Activated CD4-positive, alpha-beta T cell treated with anti-CD3 and anti-CD28 coated beads for 36 hours (primary cell): ENCODE data around the gene PIK3R1. TPM values are rescaled to one million over a fixed set of nuclear protein-coding genes. Genes with fewer than 3 reads are reported as not detected.

Experiments
- ATAC-seq: fragments of 200-7000 bp; cut with Tn5 transposase; one replicate; pipeline ENCODE4 v1.10.0; 2021; ENCODE audit warnings: mild to moderate bottlenecking, moderate library complexity
- CTCF ChIA-PET: fragments of 350-600 bp; sonication (Branson Sonifier 250); formaldehyde crosslinking; loops from one replicate; lab custom pipeline; 2021; ENCODE audit warnings: antibody characterized with exemption; lab: Charles Lee
- POLR2A ChIA-PET: fragments of 350-600 bp; sonication (Branson Sonifier 250); formaldehyde crosslinking; loops from one replicate; lab custom pipeline; 2021; ENCODE audit warnings: antibody characterized with exemption, inconsistent platforms; lab: Charles Lee
- DNase-seq: peaks from one replicate; pipeline ENCODE4 v3.0.0-alpha.2; 2020
- H3K27ac Mint-ChIP-seq: one replicate; pipeline ENCODE4 v1.8.0; 2021; ENCODE audit warnings: mixed read lengths
- H3K27me3 Mint-ChIP-seq: one replicate; pipeline ENCODE4 v1.8.0; 2021; ENCODE audit warnings: mixed read lengths
- H3K36me3 Mint-ChIP-seq: one replicate; pipeline ENCODE4 v1.8.0; 2021; ENCODE audit warnings: low read depth, mixed read lengths
- H3K4me1 Mint-ChIP-seq: one replicate; pipeline ENCODE4 v1.8.0; 2021; ENCODE audit warnings: mixed read lengths
- H3K4me3 Mint-ChIP-seq: one replicate; pipeline ENCODE4 v1.8.0; 2021; ENCODE audit warnings: mild to moderate bottlenecking, moderate library complexity, mixed read lengths
- H3K9me3 Mint-ChIP-seq: one replicate; pipeline ENCODE4 v1.8.0; 2021; ENCODE audit warnings: low read depth, mixed read lengths
- intact Hi-C, 2 experiments: fragments of 100-400 bp; cut with DNase I in 1 of 2; cut with micrococcal nuclease in 1 of 2; formaldehyde crosslinking; loops; one replicate each; pipeline versions ENCODE4 v1.14.2 to v1.15.1; 2022 to 2024; cut with DNase I, micrococcal nuclease
- total RNA-seq, 2 experiments: library from RNA; stranded (reverse); gene quantifications; one replicate each; pipeline ENCODE4 v1.2.3, GENCODE V29; 2021

PIK3R1 gene
- total RNA-seq, 2 experiments from 2014 or later = 40.0 to 49.0 TPM

GRCh38 chr5:68251386-68251785 is 35.8 kb downstream of the PIK3R1 start:
- Mint-ChIP-seq H3K36me3 (no peaks in the 10 kb centered on the region), H3K9me3 (no peaks in the 10 kb centered on the region), H3K27ac (peak overlapping the region; percentile 75), H3K27me3 (no peaks in the 10 kb centered on the region), H3K4me3 (no peak overlapping the region), H3K4me1 (peaks cover 84% of the 10 kb centered on the region)
- CTCF ChIA-PET = interaction anchor here (1.1 to 4.1 kb wide), 8 partner anchors 8 to 1007 kb away, joined by 3 to 40 read pairs (median 5); partner anchors contain the start of gene PIK3R1
- peak; percentile 76 for ATAC-seq
- intact Hi-C loops = loop anchor here (5.0 to 10.0 kb wide), 6 partner anchors 34 to 1237 kb away; partner anchors contain the start of gene PIK3R1 (in 1 of the 2)
- POLR2A ChIA-PET = interaction anchor here (1.1 kb wide), 1 partner anchor 18 kb away, joined by 6 read pairs; no protein-coding TSS in a partner anchor
- peak; percentile 86 for DNase-seq

GRCh38 chr5:68251804-68252522 is 36.4 kb downstream of the PIK3R1 start:
- Mint-ChIP-seq H3K27me3 (no peaks in the 10 kb centered on the region), H3K27ac (peak overlapping the region; percentile 75), H3K4me3 (no peak overlapping the region), H3K9me3 (no peaks in the 10 kb centered on the region), H3K4me1 (peaks cover 87% of the 10 kb centered on the region), H3K36me3 (no peaks in the 10 kb centered on the region)
- CTCF ChIA-PET = interaction anchor here (0.6 to 4.1 kb wide), 12 partner anchors 8 to 1275 kb away, joined by 3 to 40 read pairs (median 5); partner anchors contain the start of gene PIK3R1
- intact Hi-C loops = loop anchor here (1.0 to 10.0 kb wide), 9 partner anchors 13 to 1237 kb away; partner anchors contain the start of gene PIK3R1 (in 2 of the 2)
- POLR2A ChIA-PET = interaction anchor here (1.1 kb wide), 1 partner anchor 18 kb away, joined by 6 read pairs; no protein-coding TSS in a partner anchor
- DNase-seq (no peak), ATAC-seq (peak; percentile 21)

- POLR2A ChIA-PET = interaction anchor here (0.7 kb wide), 1 partner anchor 34 kb away, joined by 5 read pairs; no protein-coding TSS in a partner anchor
- Mint-ChIP-seq H3K27me3 (no peaks in the 10 kb centered on the region), H3K4me1 (peaks cover 94% of the 10 kb centered on the region), H3K4me3 (no peak overlapping the region), H3K36me3 (no peaks in the 10 kb centered on the region), H3K9me3 (no peaks in the 10 kb centered on the region), H3K27ac (no peak overlapping the region)
- peak; percentile 33 for ATAC-seq
- CTCF ChIA-PET = interaction anchor here (0.6 to 4.1 kb wide), 22 partner anchors 9 to 1275 kb away, joined by 3 to 40 read pairs (median 3); partner anchors contain the start of gene PIK3R1
- intact Hi-C loops = loop anchor here (1.0 to 10.0 kb wide), 9 partner anchors 14 to 1238 kb away; partner anchors contain the start of gene PIK3R1 (in 2 of the 2)
- DNase-seq = peak; percentile 72
Observed at GRCh38 chr5:68252673-68253623, 37.4 kb downstream of the PIK3R1 start.

GRCh38 chr5:68253624-68254585 is 38.3 kb downstream of the PIK3R1 start:
- no peak overlapping the region for H3K27ac Mint-ChIP-seq
- H3K4me1 Mint-ChIP-seq = peaks cover 95% of the 10 kb centered on the region

GRCh38 chr5:68254810-68255209 is 39.3 kb downstream of the PIK3R1 start:
- Mint-ChIP-seq H3K27ac (peak overlapping the region; percentile 33), H3K4me1 (peaks cover 94% of the 10 kb centered on the region), H3K27me3 (no peaks in the 10 kb centered on the region), H3K4me3 (no peak overlapping the region), H3K9me3 (no peaks in the 10 kb centered on the region), H3K36me3 (peaks cover 4% of the 10 kb centered on the region)
- no peak for ATAC-seq
- POLR2A ChIA-PET = no interaction called here
- DNase-seq = no peak
- intact Hi-C loops = loop anchor here (2.0 to 10.0 kb wide), 7 partner anchors 16 to 1240 kb away; partner anchors contain the start of gene PIK3R1 (in 1 of the 2)
- CTCF ChIA-PET = interaction anchor here (0.6 to 4.1 kb wide), 13 partner anchors 9 to 990 kb away, joined by 3 to 38 read pairs (median 4); partner anchors contain the start of gene PIK3R1

More at GRCh38 chr5:68253624-68254585, 38.3 kb downstream of the PIK3R1 start:
- intact Hi-C loops = loop anchor here (2.0 to 10.0 kb wide), 9 partner anchors 15 to 1239 kb away; partner anchors contain the start of gene PIK3R1 (in 2 of the 2)
- CTCF ChIA-PET = interaction anchor here (0.8 to 4.1 kb wide), 17 partner anchors 8 to 1007 kb away, joined by 3 to 40 read pairs (median 4); partner anchors contain the start of gene PIK3R1
- Mint-ChIP-seq H3K27me3 (no peaks in the 10 kb centered on the region), H3K9me3 (no peaks in the 10 kb centered on the region), H3K4me3 (no peak overlapping the region), H3K36me3 (peaks cover 4% of the 10 kb centered on the region)
- ATAC-seq = peak; percentile 59
- POLR2A ChIA-PET = interaction anchor here (0.7 kb wide), 1 partner anchor 35 kb away, joined by 5 read pairs; no protein-coding TSS in a partner anchor
- no peak for DNase-seq

GRCh38 chr5:68255305-68256120 is 40.0 kb downstream of the PIK3R1 start:
- H3K27me3 Mint-ChIP-seq = no peaks in the 10 kb centered on the region
- ChIA-PET POLR2A (no interaction called here), CTCF (interaction anchor here (0.6 to 4.1 kb wide), 15 partner anchors 9 to 990 kb away, joined by 3 to 38 read pairs (median 4); partner anchors contain the start of gene PIK3R1)
- no peak for DNase-seq
- peak overlapping the region; percentile 61 for H3K27ac Mint-ChIP-seq
- no peaks in the 10 kb centered on the region for H3K9me3 Mint-ChIP-seq
- H3K4me3 Mint-ChIP-seq = peak overlapping the region; percentile 34
- peaks cover 94% of the 10 kb centered on the region for H3K4me1 Mint-ChIP-seq
- peaks cover 4% of the 10 kb centered on the region for H3K36me3 Mint-ChIP-seq
- no peak for ATAC-seq
- intact Hi-C loops = loop anchor here (2.0 to 10.0 kb wide), 3 partner anchors 15 to 1241 kb away; no protein-coding TSS in a partner anchor

- DNase-seq (no peak), ATAC-seq (no peak)
- H3K36me3 Mint-ChIP-seq = peaks cover 4% of the 10 kb centered on the region
- no peak overlapping the region for H3K4me3 Mint-ChIP-seq
- intact Hi-C loops = loop anchor here (10.0 kb wide), 2 partner anchors 742 to 1242 kb away; no protein-coding TSS in a partner anchor
- CTCF ChIA-PET = interaction anchor here (4.1 kb wide), 1 partner anchor 10 kb away, joined by 13 read pairs; no protein-coding TSS in a partner anchor
- H3K9me3 Mint-ChIP-seq = no peaks in the 10 kb centered on the region
- no peaks in the 10 kb centered on the region for H3K27me3 Mint-ChIP-seq
- POLR2A ChIA-PET = no interaction called here
- peak overlapping the region; percentile 73 for H3K27ac Mint-ChIP-seq
- peaks cover 94% of the 10 kb centered on the region for H3K4me1 Mint-ChIP-seq
Observed at GRCh38 chr5:68257210-68257609, 41.7 kb downstream of the PIK3R1 start.

GRCh38 chr5:68258531-68258930 is 43.0 kb downstream of the PIK3R1 start:
- Mint-ChIP-seq H3K4me1 (peaks cover 84% of the 10 kb centered on the region), H3K36me3 (peaks cover 4% of the 10 kb centered on the region), H3K4me3 (no peak overlapping the region), H3K9me3 (no peaks in the 10 kb centered on the region), H3K27me3 (no peaks in the 10 kb centered on the region), H3K27ac (peak overlapping the region; percentile 24)
- DNase-seq (no peak), ATAC-seq (peak; percentile 42)
- ChIA-PET POLR2A (interaction anchor here (1.1 kb wide), 1 partner anchor 22 kb away, joined by 5 read pairs; no protein-coding TSS in a partner anchor), CTCF (interaction anchor here (1.1 to 4.1 kb wide), 7 partner anchors 11 to 42 kb away, joined by 4 to 13 read pairs (median 5); no protein-coding TSS in a partner anchor)
- intact Hi-C loops = loop anchor here (10.0 kb wide), 2 partner anchors 744 to 1244 kb away; no protein-coding TSS in a partner anchor

- no peaks in the 10 kb centered on the region for H3K9me3 Mint-ChIP-seq
- peaks cover 4% of the 10 kb centered on the region for H3K36me3 Mint-ChIP-seq
- DNase-seq (no peak), ATAC-seq (no peak)
- H3K27me3 Mint-ChIP-seq = no peaks in the 10 kb centered on the region
- H3K4me1 Mint-ChIP-seq = peaks cover 84% of the 10 kb centered on the region
- H3K4me3 Mint-ChIP-seq = no peak overlapping the region
- CTCF ChIA-PET = interaction anchor here (0.6 to 4.1 kb wide), 4 partner anchors 9 to 304 kb away, joined by 3 to 13 read pairs (median 4); no protein-coding TSS in a partner anchor
- no peak overlapping the region for H3K27ac Mint-ChIP-seq
- intact Hi-C loops = loop anchor here (10.0 kb wide), 2 partner anchors 745 to 1245 kb away; no protein-coding TSS in a partner anchor
- POLR2A ChIA-PET = no interaction called here
Observed at GRCh38 chr5:68259700-68260099, 44.1 kb downstream of the PIK3R1 start.
